ENCODE data around the gene TMEM87A.

DNA sequence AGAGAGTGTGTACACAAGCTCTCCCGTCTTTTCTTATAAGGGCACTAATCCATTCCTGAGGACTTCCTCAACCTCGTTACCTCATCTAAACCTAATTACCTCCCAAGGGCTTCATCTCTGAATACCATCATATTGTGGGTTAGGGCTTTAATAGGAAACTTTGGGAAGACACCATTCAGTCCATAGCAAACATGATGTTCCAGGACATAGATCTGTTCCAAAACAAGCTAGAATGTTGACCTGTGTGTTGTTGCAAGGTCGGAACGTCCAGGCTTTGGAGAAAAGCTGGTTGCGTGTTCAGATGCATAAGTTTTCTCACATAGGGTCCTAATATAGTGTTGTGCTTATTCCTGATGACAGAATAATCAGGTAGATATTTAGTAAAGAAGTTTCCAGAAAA, 9.7 kb upstream of the TMEM87A start:
- TF ChIP-seq POLR2A (IDR thresholded peaks at IDR 0.05) (no peak), POLR2AphosphoS5 (IDR thresholded peaks at IDR 0.05) (no peak)
- TF ChIP-seq, protein P1, sequence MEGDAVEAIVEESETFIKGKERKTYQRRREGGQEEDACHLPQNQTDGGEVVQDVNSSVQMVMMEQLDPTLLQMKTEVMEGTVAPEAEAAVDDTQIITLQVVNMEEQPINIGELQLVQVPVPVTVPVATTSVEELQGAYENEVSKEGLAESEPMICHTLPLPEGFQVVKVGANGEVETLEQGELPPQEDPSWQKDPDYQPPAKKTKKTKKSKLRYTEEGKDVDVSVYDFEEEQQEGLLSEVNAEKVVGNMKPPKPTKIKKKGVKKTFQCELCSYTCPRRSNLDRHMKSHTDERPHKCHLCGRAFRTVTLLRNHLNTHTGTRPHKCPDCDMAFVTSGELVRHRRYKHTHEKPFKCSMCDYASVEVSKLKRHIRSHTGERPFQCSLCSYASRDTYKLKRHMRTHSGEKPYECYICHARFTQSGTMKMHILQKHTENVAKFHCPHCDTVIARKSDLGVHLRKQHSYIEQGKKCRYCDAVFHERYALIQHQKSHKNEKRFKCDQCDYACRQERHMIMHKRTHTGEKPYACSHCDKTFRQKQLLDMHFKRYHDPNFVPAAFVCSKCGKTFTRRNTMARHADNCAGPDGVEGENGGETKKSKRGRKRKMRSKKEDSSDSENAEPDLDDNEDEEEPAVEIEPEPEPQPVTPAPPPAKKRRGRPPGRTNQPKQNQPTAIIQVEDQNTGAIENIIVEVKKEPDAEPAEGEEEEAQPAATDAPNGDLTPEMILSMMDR (IDR thresholded peaks at IDR 0.05), result no peak
